ENCODE results near the gene ABCA7.
A peak's percentile ranks its signal among the peaks of the same experiment; 100 is the strongest.

The ABCA7 gene

GRCh38 chr19:1053176-1054101 lies 13.5 kb downstream of the ABCA7 start:
- DNase-seq (ENCODE audit: low spot score in 2 of 2): no peak
- no peak for ATAC-seq
- Mint-ChIP-seq H3K9me3 (no peaks in the 10 kb centered on the region), H3K4me3 (no peak overlapping the region), H3K36me3 (peaks cover 6% of the 10 kb centered on the region), H3K27ac (peak overlapping the region; percentile 68), H3K4me1 (peaks cover 28% of the 10 kb centered on the region)

GRCh38 chr19:1054102-1055027 lies 14.5 kb downstream of the ABCA7 start:
- no peak overlapping the region for H3K4me3 Mint-ChIP-seq
- no peaks in the 10 kb centered on the region for H3K9me3 Mint-ChIP-seq
- peaks cover 6% of the 10 kb centered on the region for H3K36me3 Mint-ChIP-seq
- ATAC-seq (no peak), DNase-seq (ENCODE audit: low spot score in 2 of 2) (no peak)
- H3K4me1 Mint-ChIP-seq: peaks cover 29% of the 10 kb centered on the region
- no peak overlapping the region for H3K27ac Mint-ChIP-seq

GRCh38 chr19:1055028-1055425 lies 15.1 kb downstream of the ABCA7 start:
- DNase-seq (ENCODE audit: low spot score in 2 of 2): no peak
- no peak for ATAC-seq
- Mint-ChIP-seq H3K27ac (no peak overlapping the region), H3K36me3 (peaks cover 6% of the 10 kb centered on the region), H3K9me3 (no peaks in the 10 kb centered on the region), H3K4me3 (no peak overlapping the region), H3K4me1 (peaks cover 29% of the 10 kb centered on the region)

GRCh38 chr19:1055886-1056620 lies 16.1 kb downstream of the ABCA7 start:
- Mint-ChIP-seq H3K4me1 (peaks cover 29% of the 10 kb centered on the region), H3K4me3 (no peak overlapping the region), H3K27ac (no peak overlapping the region), H3K9me3 (no peaks in the 10 kb centered on the region), H3K36me3 (peaks cover 6% of the 10 kb centered on the region)
- DNase-seq (ENCODE audit: low spot score in 2 of 2): no peak
- no peak for ATAC-seq

- no peaks in the 10 kb centered on the region for H3K9me3 Mint-ChIP-seq
- peaks cover 10% of the 10 kb centered on the region for H3K36me3 Mint-ChIP-seq
- DNase-seq (ENCODE audit: low spot score in 2 of 2) (no peak), ATAC-seq (peak; percentile 78)
- peak overlapping the region; percentile 90 for H3K27ac Mint-ChIP-seq
- no peak overlapping the region for H3K4me3 Mint-ChIP-seq
- H3K4me1 Mint-ChIP-seq: peaks cover 25% of the 10 kb centered on the region
Observed at GRCh38 chr19:1057176-1057855, 17.4 kb downstream of the ABCA7 start.

GRCh38 chr19:1058112-1058511 lies 18.2 kb downstream of the ABCA7 start:
- Mint-ChIP-seq H3K9me3 (no peaks in the 10 kb centered on the region), H3K4me1 (peaks cover 29% of the 10 kb centered on the region), H3K27ac (peak overlapping the region; percentile 90), H3K4me3 (no peak overlapping the region), H3K36me3 (peaks cover 8% of the 10 kb centered on the region)
- ATAC-seq: no peak
- DNase-seq (ENCODE audit: low spot score in 2 of 2): no peak

GRCh38 chr19:1060689-1061088 lies 20.8 kb downstream of the ABCA7 start:
- Mint-ChIP-seq H3K36me3 (peaks cover 8% of the 10 kb centered on the region), H3K9me3 (no peaks in the 10 kb centered on the region), H3K4me1 (peaks cover 54% of the 10 kb centered on the region), H3K27ac (peak overlapping the region; percentile 32), H3K4me3 (no peak overlapping the region)
- ATAC-seq (no peak), DNase-seq (ENCODE audit: low spot score in 2 of 2) (no peak)

GRCh38 chr19:1061987-1062386 lies 22.1 kb downstream of the ABCA7 start:
- Mint-ChIP-seq H3K4me3 (no peak overlapping the region), H3K9me3 (no peaks in the 10 kb centered on the region), H3K36me3 (peaks cover 8% of the 10 kb centered on the region), H3K4me1 (peaks cover 52% of the 10 kb centered on the region), H3K27ac (peak overlapping the region; percentile 32)
- DNase-seq (ENCODE audit: low spot score in 2 of 2) (no peak), ATAC-seq (no peak)

GRCh38 chr19:1062387-1063029 lies 22.6 kb downstream of the ABCA7 start:
- DNase-seq (ENCODE audit: low spot score in 2 of 2): no peak
- Mint-ChIP-seq H3K27ac (no peak overlapping the region), H3K4me3 (no peak overlapping the region)

GRCh38 chr19:1063030-1063908 lies 23.4 kb downstream of the ABCA7 start:
- H3K36me3 Mint-ChIP-seq: peaks cover 16% of the 10 kb centered on the region
- H3K4me1 Mint-ChIP-seq: peaks cover 39% of the 10 kb centered on the region
- H3K9me3 Mint-ChIP-seq: no peaks in the 10 kb centered on the region
- peak in 1 of 2 donors; percentile 79 for DNase-seq (ENCODE audit: low spot score in 2 of 2)
- ATAC-seq: no peak
- H3K27ac Mint-ChIP-seq: no peak overlapping the region
- H3K4me3 Mint-ChIP-seq: no peak overlapping the region

More at GRCh38 chr19:1062387-1063029, 22.6 kb downstream of the ABCA7 start:
- Mint-ChIP-seq H3K36me3 (peaks cover 9% of the 10 kb centered on the region), H3K9me3 (no peaks in the 10 kb centered on the region), H3K4me1 (peaks cover 47% of the 10 kb centered on the region)
- ATAC-seq: no peak

GRCh38 chr19:1063909-1064660 lies 24.2 kb downstream of the ABCA7 start:
- ATAC-seq: no peak
- no peak for DNase-seq (ENCODE audit: low spot score in 2 of 2)
- no peak overlapping the region for H3K4me3 Mint-ChIP-seq
- H3K4me1 Mint-ChIP-seq: peaks cover 45% of the 10 kb centered on the region
- peaks cover 25% of the 10 kb centered on the region for H3K36me3 Mint-ChIP-seq
- no peaks in the 10 kb centered on the region for H3K9me3 Mint-ChIP-seq
- no peak overlapping the region for H3K27ac Mint-ChIP-seq

- Mint-ChIP-seq H3K4me1 (peaks cover 50% of the 10 kb centered on the region), H3K4me3 (peak overlapping the region; percentile 92), H3K27ac (no peak overlapping the region), H3K9me3 (no peaks in the 10 kb centered on the region), H3K36me3 (peaks cover 33% of the 10 kb centered on the region)
- DNase-seq (ENCODE audit: low spot score in 2 of 2) (peak in 1 of 2 donors; percentile 85), ATAC-seq (peak; percentile 60)
Observed at GRCh38 chr19:1064661-1065605, 25.0 kb downstream of the ABCA7 start.

All from stimulated activated effector memory CD8-positive, alpha-beta T cell treated with anti-CD3 and anti-CD28 coated beads, Interleukin-12 subunit alpha, Interleukin-12 subunit beta, amount 100 ng/mL, for 72 hours (primary cell).